Measurements from ENCODE around the gene CEP57L1. TPM values are rescaled to one million over a fixed set of nuclear protein-coding genes. Genes with fewer than 3 reads are reported as not detected.
"Not testable (repeated sequence)": the region's sequence is repeated elsewhere in the genome, so short reads cannot be mapped to it uniquely, and the experiment has no call there.

The CEP57L1 gene
- total and polyA plus RNA-seq, 9 donors, result 14.5 to 30.9 (median 17.3) TPM

DNA sequence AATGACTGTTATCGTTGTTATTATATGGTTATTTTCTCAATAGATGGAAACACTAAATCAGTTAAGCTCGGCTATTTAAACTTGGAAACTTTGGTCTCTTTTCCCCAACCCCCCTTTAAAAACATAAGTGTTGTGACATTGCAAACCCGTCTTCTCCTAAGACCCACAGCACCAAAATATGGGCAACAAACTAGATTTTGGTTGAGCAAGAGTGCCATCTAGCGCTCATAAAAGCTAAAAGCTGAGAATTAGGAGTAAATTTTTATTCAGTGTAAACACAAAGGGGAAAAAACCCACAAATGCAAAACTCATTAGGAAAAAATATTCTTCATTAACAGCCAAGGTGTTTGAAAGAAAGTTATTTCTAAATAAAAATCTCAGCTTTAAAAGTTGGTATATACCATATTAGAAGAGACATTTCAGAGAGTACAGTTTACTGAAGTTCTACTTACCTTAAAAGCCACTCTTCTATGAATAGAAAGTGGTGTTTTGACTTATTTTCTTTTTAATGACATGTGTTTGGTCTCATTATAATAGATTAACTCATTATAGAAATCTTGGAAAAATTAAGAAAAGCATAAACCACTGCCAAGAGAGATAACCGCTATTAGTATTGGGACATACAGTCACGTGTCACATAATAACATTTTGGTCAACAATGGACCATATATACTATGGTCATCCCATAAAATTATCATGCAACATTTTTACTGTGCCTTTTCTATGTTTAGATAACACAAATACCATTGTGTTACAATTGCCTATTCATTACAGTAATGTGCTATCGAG, 21.8 kb upstream of the CEP57L1 start:
- peak; percentile 89 for DNase-seq
- Histone ChIP-seq H3K4me1 (ENCODE audit: control insufficient read depth, insufficient read depth, low read length) (no peaks in the 10 kb centered on the region), H3K4me3 (ENCODE audit: low read length) (no peak overlapping the region), H3K27ac (ENCODE audit: low read length) (no peak overlapping the region), H3K9me3 (replicated peaks; ENCODE audit: control insufficient read depth, low read depth, low read length) (peaks cover 2% of the 10 kb centered on the region), H3K36me3 (ENCODE audit: control insufficient read depth, insufficient read depth, low read length) (no peaks in the 10 kb centered on the region), H3K27me3 (ENCODE audit: control insufficient read depth, insufficient read depth, low read length) (no peaks in the 10 kb centered on the region)
- WGBS (ENCODE audit: insufficient coverage), result no CpG with 5 or more reads among the region's 7 CpGs

DNA sequence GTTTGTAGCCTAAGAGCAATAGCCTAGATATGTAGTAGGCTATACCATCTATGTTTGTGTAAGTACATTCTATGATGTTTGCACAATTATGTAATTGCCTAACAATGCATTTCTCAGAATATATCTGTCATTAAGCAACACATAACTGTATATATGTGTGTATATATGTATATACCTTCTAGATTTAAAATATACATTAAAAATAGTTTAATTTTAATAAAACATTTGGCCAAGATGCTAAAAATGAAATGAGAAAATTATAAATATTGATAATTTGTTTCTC, 21.2 kb upstream of the CEP57L1 start:
- no peak overlapping the region for H3K4me3 ChIP-seq (ENCODE audit: low read length)

DNA sequence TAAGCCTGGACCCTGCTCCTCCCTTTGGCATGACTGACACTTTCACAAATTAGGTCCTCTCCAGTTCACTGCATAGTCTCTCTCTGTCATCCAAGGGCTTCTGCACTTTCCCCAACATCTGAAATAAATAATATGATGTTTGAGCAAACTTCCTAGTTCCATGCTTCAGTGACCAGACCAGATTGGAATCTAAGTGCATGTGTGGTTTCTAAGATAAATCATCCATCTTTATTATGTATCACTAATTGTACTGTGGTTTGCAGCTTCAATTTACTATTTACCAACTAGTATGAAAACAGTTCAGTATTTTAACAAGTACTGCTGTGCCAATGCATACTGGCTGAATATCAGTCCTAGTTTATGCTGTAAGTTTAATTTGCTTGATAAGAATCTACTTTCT, 19.4 kb upstream of the CEP57L1 start:
- Histone ChIP-seq H3K36me3 (ENCODE audit: control insufficient read depth, insufficient read depth, low read length) (no peaks in the 10 kb centered on the region), H3K27ac (ENCODE audit: low read length) (no peak overlapping the region), H3K27me3 (ENCODE audit: control insufficient read depth, insufficient read depth, low read length) (no peaks in the 10 kb centered on the region), H3K4me1 (ENCODE audit: control insufficient read depth, insufficient read depth, low read length) (no peaks in the 10 kb centered on the region), H3K4me3 (ENCODE audit: low read length) (no peak overlapping the region), H3K9me3 (replicated peaks; ENCODE audit: control insufficient read depth, low read depth, low read length) (peaks cover 2% of the 10 kb centered on the region)
- DNase-seq, result no peak

More for the DNA sequence above, 21.2 kb upstream of the CEP57L1 start:
- Histone ChIP-seq H3K4me1 (ENCODE audit: control insufficient read depth, insufficient read depth, low read length) (no peaks in the 10 kb centered on the region), H3K36me3 (ENCODE audit: control insufficient read depth, insufficient read depth, low read length) (no peaks in the 10 kb centered on the region), H3K9me3 (replicated peaks; ENCODE audit: control insufficient read depth, low read depth, low read length) (peaks cover 2% of the 10 kb centered on the region), H3K27me3 (ENCODE audit: control insufficient read depth, insufficient read depth, low read length) (no peaks in the 10 kb centered on the region), H3K27ac (ENCODE audit: low read length) (no peak overlapping the region)
- DNase-seq, result no peak

DNA sequence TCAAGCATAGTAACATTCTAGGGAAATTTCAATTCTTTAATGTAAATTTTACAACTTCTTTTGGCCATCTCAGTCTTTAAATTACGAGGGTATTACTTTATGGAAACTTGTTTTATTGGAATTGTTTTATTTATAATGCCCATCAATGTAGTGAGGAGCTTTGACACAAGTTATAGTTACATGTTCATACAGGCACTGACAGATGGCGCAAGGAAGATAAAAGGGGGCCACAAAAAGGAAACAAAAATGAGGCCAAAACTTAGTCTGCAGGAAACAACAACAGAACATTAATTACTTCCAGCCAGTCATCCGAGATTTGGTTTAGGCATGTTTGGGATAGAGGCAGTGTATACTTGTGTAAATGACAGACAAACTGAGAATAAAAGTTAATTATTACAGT, 18.9 kb upstream of the CEP57L1 start:
- DNase-seq, result no peak
- no peak overlapping the region for H3K4me3 ChIP-seq (ENCODE audit: low read length)
- H3K4me1 ChIP-seq (ENCODE audit: control insufficient read depth, insufficient read depth, low read length), result peaks cover 2% of the 10 kb centered on the region

DNA sequence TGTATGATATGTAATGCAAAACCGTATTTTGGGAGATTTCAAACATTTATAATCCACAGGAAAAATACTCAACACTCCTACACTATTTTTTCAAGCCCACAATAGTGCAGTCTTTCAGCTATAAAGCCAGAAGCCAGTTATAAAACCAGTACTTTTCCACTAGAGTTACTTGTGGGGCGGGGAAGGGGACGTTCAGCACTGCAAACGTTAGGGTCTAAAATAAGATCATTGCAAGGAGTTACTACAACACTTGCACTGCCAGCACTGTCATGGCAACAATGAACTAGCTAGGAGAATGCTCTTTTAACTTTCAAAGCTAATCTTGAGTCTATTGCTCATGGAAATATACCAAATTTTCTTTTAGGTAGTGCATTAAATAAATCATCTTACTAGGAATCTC, 15.3 kb upstream of the CEP57L1 start:
- Histone ChIP-seq H3K27ac (ENCODE audit: low read length) (peak overlapping the region; percentile 82), H3K4me3 (ENCODE audit: low read length) (no peak overlapping the region), H3K4me1 (ENCODE audit: control insufficient read depth, insufficient read depth, low read length) (peaks cover 5% of the 10 kb centered on the region), H3K9me3 (replicated peaks; ENCODE audit: control insufficient read depth, low read depth, low read length) (peaks cover 2% of the 10 kb centered on the region), H3K36me3 (ENCODE audit: control insufficient read depth, insufficient read depth, low read length) (peaks cover 5% of the 10 kb centered on the region), H3K27me3 (ENCODE audit: control insufficient read depth, insufficient read depth, low read length) (no peaks in the 10 kb centered on the region)
- peak; percentile 95 for DNase-seq
- no CpG with 5 or more reads among the region's 4 CpGs for WGBS (ENCODE audit: insufficient coverage)

More for the DNA sequence above, 18.9 kb upstream of the CEP57L1 start:
- Histone ChIP-seq H3K27ac (ENCODE audit: low read length) (no peak overlapping the region), H3K36me3 (ENCODE audit: control insufficient read depth, insufficient read depth, low read length) (no peaks in the 10 kb centered on the region), H3K9me3 (replicated peaks; ENCODE audit: control insufficient read depth, low read depth, low read length) (peaks cover 2% of the 10 kb centered on the region), H3K27me3 (ENCODE audit: control insufficient read depth, insufficient read depth, low read length) (no peaks in the 10 kb centered on the region)
- no CpG with 5 or more reads among the region's 3 CpGs for WGBS (ENCODE audit: insufficient coverage)

DNA sequence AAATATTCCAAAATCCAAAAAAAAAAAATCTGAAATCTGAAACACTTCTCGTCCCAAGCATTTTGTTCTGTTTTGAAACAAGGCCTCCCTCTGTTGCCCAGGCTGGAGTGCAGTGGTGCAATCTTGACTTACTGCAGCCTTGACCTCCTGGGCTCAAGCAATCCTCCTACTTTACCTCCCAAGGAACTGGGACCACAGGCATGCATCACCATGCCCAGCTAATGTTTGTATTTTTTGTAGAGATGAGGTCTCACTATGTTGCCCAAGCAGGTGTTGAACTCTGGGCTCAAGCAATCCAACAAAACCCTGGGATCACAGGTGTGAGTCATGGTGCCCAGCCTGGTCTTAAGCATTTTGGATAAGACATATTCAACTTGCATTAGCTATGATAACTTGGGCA, 14.3 kb upstream of the CEP57L1 start:
- peaks cover 8% of the 10 kb centered on the region for H3K36me3 ChIP-seq (ENCODE audit: control insufficient read depth, insufficient read depth, low read length)
- no peaks in the 10 kb centered on the region for H3K27me3 ChIP-seq (ENCODE audit: control insufficient read depth, insufficient read depth, low read length)
- no peak overlapping the region for H3K27ac ChIP-seq (ENCODE audit: low read length)
- DNase-seq, result no peak
- 33% methylated on average over 1 of the region's 1 CpG for WGBS (ENCODE audit: insufficient coverage)
- no peaks in the 10 kb centered on the region for H3K9me3 ChIP-seq (replicated peaks; ENCODE audit: control insufficient read depth, low read depth, low read length)
- peaks cover 5% of the 10 kb centered on the region for H3K4me1 ChIP-seq (ENCODE audit: control insufficient read depth, insufficient read depth, low read length)
- no peak overlapping the region for H3K4me3 ChIP-seq (ENCODE audit: low read length)

DNA sequence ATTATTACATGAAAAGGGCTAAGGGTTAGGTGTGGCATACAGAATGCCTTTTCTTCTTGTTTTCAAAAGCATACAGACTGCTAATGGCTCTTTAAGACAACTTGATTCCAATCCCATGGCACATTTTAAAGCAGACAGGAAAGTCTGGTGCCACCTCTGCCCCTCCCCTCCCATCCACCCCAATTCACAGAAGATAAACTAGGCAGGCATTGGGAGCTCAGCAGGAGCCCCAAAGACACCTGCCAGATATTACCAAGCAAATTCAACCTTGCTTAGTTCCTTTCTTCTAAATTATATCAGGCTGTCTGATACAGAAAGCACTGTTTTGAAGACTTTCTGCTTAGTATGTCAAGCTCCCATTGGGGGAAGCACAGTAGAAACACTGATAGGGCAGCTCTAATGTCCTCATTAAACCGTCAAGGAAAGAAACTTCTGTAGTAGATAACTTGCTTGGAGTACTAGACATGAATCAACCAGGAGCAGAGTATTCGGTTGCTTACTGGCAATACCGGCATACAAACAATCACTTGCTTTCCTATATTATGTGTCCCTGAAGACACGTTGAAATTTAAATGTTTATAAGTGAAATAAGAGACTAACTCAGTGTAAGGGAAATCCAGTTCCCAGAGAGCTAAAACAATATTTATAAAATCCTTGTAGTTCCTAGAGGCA, 13.7 kb upstream of the CEP57L1 start:
- H3K9me3 ChIP-seq (replicated peaks; ENCODE audit: control insufficient read depth, low read depth, low read length), result no peaks in the 10 kb centered on the region
- peaks cover 8% of the 10 kb centered on the region for H3K36me3 ChIP-seq (ENCODE audit: control insufficient read depth, insufficient read depth, low read length)
- no peak overlapping the region for H3K4me3 ChIP-seq (ENCODE audit: low read length)
- H3K27me3 ChIP-seq (ENCODE audit: control insufficient read depth, insufficient read depth, low read length), result no peaks in the 10 kb centered on the region
- WGBS (ENCODE audit: insufficient coverage), result no CpG with 5 or more reads among the region's 4 CpGs
- DNase-seq, result no peak
- H3K4me1 ChIP-seq (ENCODE audit: control insufficient read depth, insufficient read depth, low read length), result peaks cover 5% of the 10 kb centered on the region
- peak overlapping the region; percentile 31 for H3K27ac ChIP-seq (ENCODE audit: low read length)

DNA sequence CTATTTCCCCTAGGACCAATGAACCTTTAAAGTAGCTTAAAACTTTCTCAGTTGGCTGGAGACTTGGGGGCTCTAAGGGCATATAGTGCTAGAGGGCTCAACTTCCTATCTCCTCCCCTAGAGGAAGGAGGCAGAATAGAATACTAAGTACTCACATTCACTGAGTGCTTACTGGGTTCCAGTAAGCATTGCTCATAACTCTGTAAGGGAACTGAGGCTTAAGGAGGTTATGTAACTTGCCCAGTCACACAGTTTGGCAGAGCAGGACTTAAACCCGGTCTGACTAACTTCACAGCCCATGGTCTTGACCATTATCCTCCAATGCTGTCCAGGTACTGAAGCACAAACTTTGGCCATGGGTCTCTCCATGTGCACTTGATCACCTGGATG, 13.1 kb upstream of the CEP57L1 start:
- H3K9me3 ChIP-seq (replicated peaks; ENCODE audit: control insufficient read depth, low read depth, low read length), result no peaks in the 10 kb centered on the region
- no peak for DNase-seq
- H3K36me3 ChIP-seq (ENCODE audit: control insufficient read depth, insufficient read depth, low read length), result peaks cover 8% of the 10 kb centered on the region
- peaks cover 5% of the 10 kb centered on the region for H3K4me1 ChIP-seq (ENCODE audit: control insufficient read depth, insufficient read depth, low read length)
- 83% methylated on average over 1 of the region's 1 CpG for WGBS (ENCODE audit: insufficient coverage)
- H3K27me3 ChIP-seq (ENCODE audit: control insufficient read depth, insufficient read depth, low read length), result no peaks in the 10 kb centered on the region
- H3K27ac ChIP-seq (ENCODE audit: low read length), result peak overlapping the region; percentile 31
- H3K4me3 ChIP-seq (ENCODE audit: low read length), result no peak overlapping the region

DNA sequence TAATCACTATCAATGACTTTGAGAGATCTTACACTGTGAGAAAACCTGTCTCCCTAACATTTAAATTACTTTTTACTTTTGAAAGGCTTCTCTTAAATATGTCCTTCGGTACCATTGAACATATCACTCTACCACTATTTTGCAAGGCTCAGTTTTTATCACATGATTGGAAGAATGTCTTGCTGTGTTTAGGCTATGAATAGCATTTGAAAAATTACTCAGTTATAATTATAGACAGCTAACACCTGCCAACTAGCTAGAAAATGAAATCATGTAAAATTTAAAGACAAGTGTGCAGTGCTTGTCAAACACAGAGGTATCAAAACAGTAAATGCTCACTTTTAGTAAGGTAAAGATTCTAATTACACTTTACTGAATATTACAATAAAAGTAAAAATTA, 11.7 kb upstream of the CEP57L1 start:
- whole genome bisulfite sequencing (ENCODE audit: insufficient coverage), result no CpG with 5 or more reads among the region's 1 CpG
- Histone ChIP-seq H3K4me3 (ENCODE audit: low read length) (no peak overlapping the region), H3K27ac (ENCODE audit: low read length) (peak overlapping the region; percentile 22)

DNA sequence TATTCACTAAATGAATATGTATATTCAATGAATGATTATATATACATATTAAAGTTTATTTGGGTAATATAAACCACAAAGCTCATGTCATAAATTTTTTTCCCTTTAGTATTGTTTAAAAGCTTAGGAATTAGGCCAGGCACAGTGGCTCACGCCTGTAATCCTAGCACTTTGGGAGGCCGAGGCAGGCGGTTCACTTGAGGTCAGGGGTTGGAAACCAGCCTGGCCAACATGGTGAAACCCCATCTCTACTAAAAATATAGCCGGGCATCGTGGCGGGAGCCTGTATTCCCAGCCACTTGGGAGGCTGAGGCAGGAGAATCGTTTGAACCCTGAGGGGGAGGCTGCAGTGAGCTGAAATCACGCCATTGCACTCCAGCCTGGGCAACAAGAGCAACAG, 11.2 kb upstream of the CEP57L1 start:
- 70% methylated on average over 3 of the region's 8 CpGs for WGBS (ENCODE audit: insufficient coverage)
- not testable (repeated sequence) for H3K27ac ChIP-seq (ENCODE audit: low read length); H3K4me3 ChIP-seq (ENCODE audit: low read length); H3K9me3 ChIP-seq (replicated peaks; ENCODE audit: control insufficient read depth, low read depth, low read length); H3K36me3 ChIP-seq (ENCODE audit: control insufficient read depth, insufficient read depth, low read length); H3K4me1 ChIP-seq (ENCODE audit: control insufficient read depth, insufficient read depth, low read length); DNase-seq; H3K27me3 ChIP-seq (ENCODE audit: control insufficient read depth, insufficient read depth, low read length)

More for the DNA sequence above, 11.7 kb upstream of the CEP57L1 start:
- peaks cover 7% of the 10 kb centered on the region for H3K4me1 ChIP-seq (ENCODE audit: control insufficient read depth, insufficient read depth, low read length)
- no peaks in the 10 kb centered on the region for H3K9me3 ChIP-seq (replicated peaks; ENCODE audit: control insufficient read depth, low read depth, low read length)
- DNase-seq, result no peak
- H3K27me3 ChIP-seq (ENCODE audit: control insufficient read depth, insufficient read depth, low read length), result no peaks in the 10 kb centered on the region
- peaks cover 8% of the 10 kb centered on the region for H3K36me3 ChIP-seq (ENCODE audit: control insufficient read depth, insufficient read depth, low read length)
